Kidney capillary endothelial cell (primary cell): ENCODE data around the gene HSD17B4.
A peak's percentile ranks its signal among the peaks of the same experiment; 100 is the strongest.
"Not testable (repeated sequence)": the region's sequence is repeated elsewhere in the genome, so short reads cannot be mapped to it uniquely, and the experiment has no call there.

Source experiments
- DNase-seq: peaks from one replicate; pipeline ENCODE4 v3.0.0-alpha.2; 2018; ENCODE audit warnings: low spot score

HSD17B4 gene

GRCh38 chr5:119432674-119433237 is 19.5 kb upstream of the HSD17B4 start:
- not testable (repeated sequence) for DNase-seq

GRCh38 chr5:119435436-119436132 is 16.7 kb upstream of the HSD17B4 start:
- peak; percentile 19 for DNase-seq

GRCh38 chr5:119437785-119438586 is 14.3 kb upstream of the HSD17B4 start:
- DNase-seq, result not testable (repeated sequence)

- not testable (repeated sequence) for DNase-seq
Observed at GRCh38 chr5:119438587-119438917, 13.7 kb upstream of the HSD17B4 start.

GRCh38 chr5:119439140-119439631 is 13.1 kb upstream of the HSD17B4 start:
- DNase-seq, result no peak

GRCh38 chr5:119439632-119440031 is 12.7 kb upstream of the HSD17B4 start:
- not testable (repeated sequence) for DNase-seq

GRCh38 chr5:119444643-119445042 is 7.7 kb upstream of the HSD17B4 start:
- not testable (repeated sequence) for DNase-seq

- no peak for DNase-seq
Observed at GRCh38 chr5:119445544-119445943, 6.8 kb upstream of the HSD17B4 start.

GRCh38 chr5:119449882-119450281 is 2.4 kb upstream of the HSD17B4 start:
- no peak for DNase-seq

GRCh38 chr5:119450627-119451026 is 1.7 kb upstream of the HSD17B4 start:
- not testable (repeated sequence) for DNase-seq

GRCh38 chr5:119451561-119451960 is 736 bp upstream of the HSD17B4 start:
- DNase-seq, result no peak

- no peak for DNase-seq
Observed at GRCh38 chr5:119452060-119452372, 281 bp upstream of the HSD17B4 start.

- DNase-seq, result no peak
Observed at GRCh38 chr5:119453040-119453373, 710 bp downstream of the HSD17B4 start.

- no peak for DNase-seq
Observed at GRCh38 chr5:119454171-119454570, 1.9 kb downstream of the HSD17B4 start.

- DNase-seq, result no peak
Observed at GRCh38 chr5:119458911-119459632, 6.8 kb downstream of the HSD17B4 start.

GRCh38 chr5:119465640-119466039 is 13.3 kb downstream of the HSD17B4 start:
- DNase-seq, result no peak

GRCh38 chr5:119468286-119468685 is 16.0 kb downstream of the HSD17B4 start:
- DNase-seq, result no peak

GRCh38 chr5:119470105-119470763 is 17.9 kb downstream of the HSD17B4 start:
- DNase-seq, result no peak

GRCh38 chr5:119470851-119471451 is 18.7 kb downstream of the HSD17B4 start:
- DNase-seq, result peak; percentile 28

GRCh38 chr5:119473241-119473640 is 20.9 kb downstream of the HSD17B4 start:
- no peak for DNase-seq

- no peak for DNase-seq
Observed at GRCh38 chr5:119476341-119476740, 24.0 kb downstream of the HSD17B4 start.

- no peak for DNase-seq
Observed at GRCh38 chr5:119478781-119479180, 26.5 kb downstream of the HSD17B4 start.
